Ishikawa (cell line): ENCODE measurements around the gene OGFR.

ENCODE experiments used
- CEBPB ChIP-seq: IDR thresholded peaks from 2 replicates; pipeline ENCODE4 v1.6.1; 2012
- CREB1 ChIP-seq: IDR thresholded peaks from 2 replicates; pipeline ENCODE4 v1.6.1; 2012; ENCODE audit warnings: low read depth
- EGR1 ChIP-seq: IDR thresholded peaks from 2 replicates; pipeline ENCODE4 v1.6.1; 2012
- EP300 ChIP-seq: IDR thresholded peaks from 2 replicates; pipeline ENCODE4 v1.6.1; 2012; ENCODE audit warnings: borderline replicate concordance
- FOXM1 ChIP-seq: IDR thresholded peaks from 2 replicates; pipeline ENCODE4 v1.6.1; 2012; ENCODE audit warnings: low read depth, borderline replicate concordance
- NFIC ChIP-seq: IDR thresholded peaks from 2 replicates; pipeline ENCODE4 v1.6.1; 2012
- RAD21 ChIP-seq: IDR thresholded peaks from 2 replicates; pipeline ENCODE4 v1.6.1; 2012; ENCODE audit warnings: low read depth
- REST ChIP-seq: IDR thresholded peaks from 2 replicates; pipeline ENCODE4 v1.6.1; 2012; ENCODE audit warnings: low read depth, mild to moderate bottlenecking
- TAF1 ChIP-seq: IDR thresholded peaks from 2 replicates; pipeline ENCODE4 v1.6.1; 2012; ENCODE audit warnings: low read depth, mild to moderate bottlenecking
- TCF12 ChIP-seq: IDR thresholded peaks from 2 replicates; pipeline ENCODE4 v1.6.1; 2012; ENCODE audit warnings: low read depth
- TEAD4 ChIP-seq: IDR thresholded peaks from 2 replicates; pipeline ENCODE4 v1.6.1; 2012
- USF1 ChIP-seq: IDR thresholded peaks from 2 replicates; pipeline ENCODE4 v1.6.1; 2012
- YY1 ChIP-seq: IDR thresholded peaks from 2 replicates; pipeline ENCODE4 v1.6.1; 2012; ENCODE audit warnings: low read depth
- ZBTB7A ChIP-seq: IDR thresholded peaks from 2 replicates; pipeline ENCODE4 v1.6.1; 2012; ENCODE audit warnings: low read depth
- TF ChIP-seq, protein P1 (sequence below): IDR thresholded peaks from 2 replicates; pipeline ENCODE4 v1.6.1; 2012

The OGFR gene

GRCh38 chr20:62856931-62857619 lies 52.4 kb downstream of the OGFR start:
- TF ChIP-seq FOXM1 (no peak), TCF12 (no peak), NFIC (no peak), TEAD4 (no peak), EGR1 (no peak), RAD21 (no peak), YY1 (no peak), CEBPB (no peak), EP300 (no peak), ZBTB7A (no peak), USF1 (no peak), CREB1 (no peak), TAF1 (no peak), REST (no peak)
- TF ChIP-seq, protein P1, sequence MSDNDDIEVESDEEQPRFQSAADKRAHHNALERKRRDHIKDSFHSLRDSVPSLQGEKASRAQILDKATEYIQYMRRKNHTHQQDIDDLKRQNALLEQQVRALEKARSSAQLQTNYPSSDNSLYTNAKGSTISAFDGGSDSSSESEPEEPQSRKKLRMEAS = no peak

GRCh38 chr20:62858058-62858830 lies 53.6 kb downstream of the OGFR start:
- TF ChIP-seq REST = no peak
- TF ChIP-seq EP300 = no peak

DNA sequence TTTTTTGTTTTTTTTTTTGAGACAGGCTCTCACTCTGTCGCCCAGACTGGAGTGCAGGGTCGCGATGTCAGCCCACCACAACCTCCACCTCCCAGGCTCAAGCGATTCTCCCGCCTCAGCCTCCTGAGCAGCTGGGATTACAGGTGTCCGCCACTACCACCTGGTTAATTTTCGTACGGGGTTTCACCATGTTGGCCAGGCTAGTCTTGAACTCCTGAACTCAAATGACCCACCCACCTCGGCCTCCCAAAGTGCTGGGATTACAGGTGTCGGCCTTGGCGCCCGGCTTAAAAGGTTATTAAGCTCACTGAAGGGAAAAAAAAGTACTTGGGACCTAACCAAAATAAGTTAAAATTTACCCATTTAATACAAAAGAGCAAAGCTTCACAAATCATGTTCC lies 55.1 kb downstream of the OGFR start:
- TF ChIP-seq TEAD4 (no peak), CREB1 (no peak), ZBTB7A (no peak)

DNA sequence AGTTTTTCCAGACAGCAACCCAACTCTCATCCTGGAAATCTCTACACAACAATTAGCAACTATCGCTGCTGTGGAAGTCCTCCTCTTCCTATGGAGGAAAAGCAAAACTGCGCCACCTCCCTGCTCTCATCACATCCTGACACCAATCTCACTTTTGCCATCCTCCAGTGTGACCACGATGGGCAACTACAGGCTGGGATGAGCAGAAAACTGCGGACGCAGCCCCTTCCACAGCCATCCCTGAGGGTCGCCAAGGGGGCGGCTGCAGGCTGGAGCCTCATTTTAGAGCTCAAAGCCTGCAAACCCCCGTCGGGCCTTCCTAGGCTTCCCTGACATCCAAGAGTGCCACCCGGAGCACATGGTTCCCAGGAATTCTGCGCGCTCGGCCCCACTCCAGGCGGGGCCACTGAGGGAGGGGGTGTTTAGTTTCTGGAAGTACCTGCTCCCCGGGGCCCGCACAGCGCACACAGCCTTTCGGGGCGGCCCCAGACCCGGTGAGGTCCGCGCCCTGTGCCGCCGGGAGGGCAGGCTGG lies 55.8 kb downstream of the OGFR start:
- no peak for TF ChIP-seq USF1
- no peak for TF ChIP-seq FOXM1
- TF ChIP-seq, protein P1 = no peak
- no peak for TF ChIP-seq ZBTB7A
- TF ChIP-seq CREB1 = no peak
- no peak for TF ChIP-seq NFIC
- TF ChIP-seq TEAD4 = no peak
- no peak for TF ChIP-seq TCF12
- no peak for TF ChIP-seq EP300
- no peak for TF ChIP-seq EGR1
- no peak for TF ChIP-seq CEBPB
- TF ChIP-seq TAF1 = no peak
- no peak for TF ChIP-seq YY1
- TF ChIP-seq REST = no peak
- TF ChIP-seq RAD21 = no peak
